Calu3 (cell line): ENCODE data around the gene MRM1. TPM values are rescaled to one million over a fixed set of nuclear protein-coding genes. Genes with fewer than 3 reads are reported as not detected.

Experiments used
- BruUV-seq: library from RNA; stranded (reverse); fragments of 400-500 nt; replicated peaks from 2 replicates; lab custom pipeline; 2021; lab: Mats Ljungman, UMichigan
- CTCF ChIA-PET: fragments of 300-600 bp; sonication (Branson Sonifier 250); formaldehyde crosslinking; loops from one replicate; lab custom pipeline; 2022; ENCODE audit warnings: antibody characterized with exemption; lab: Charles Lee
- DNase-seq: peaks from one replicate; pipeline ENCODE4 v3.0.0; 2022
- H3K27ac Mint-ChIP-seq: one replicate; pipeline ENCODE4 v1.8.0; 2022; ENCODE audit warnings: mixed read lengths; ENCODE audit not compliant: unreplicated experiment
- H3K27me3 Mint-ChIP-seq: one replicate; pipeline ENCODE4 v1.8.0; 2022; ENCODE audit warnings: mixed read lengths; ENCODE audit not compliant: unreplicated experiment
- H3K36me3 Mint-ChIP-seq: one replicate; pipeline ENCODE4 v1.8.0; 2022; ENCODE audit warnings: mild to moderate bottlenecking, moderate library complexity, mixed read lengths; ENCODE audit not compliant: insufficient read depth, unreplicated experiment
- H3K4me1 Mint-ChIP-seq: one replicate; pipeline ENCODE4 v1.8.0; 2022; ENCODE audit warnings: mild to moderate bottlenecking, low read depth, mixed read lengths; ENCODE audit not compliant: unreplicated experiment
- H3K4me3 Mint-ChIP-seq: one replicate; pipeline ENCODE4 v1.8.0; 2022; ENCODE audit warnings: mild to moderate bottlenecking, low read depth, moderate library complexity, mixed read lengths; ENCODE audit not compliant: unreplicated experiment
- H3K9me3 Mint-ChIP-seq: one replicate; pipeline ENCODE4 v1.8.0; 2022; ENCODE audit warnings: low read depth, mixed read lengths; ENCODE audit not compliant: unreplicated experiment
- CTCF ChIP-seq: fragments of 200-600 bp; IDR thresholded peaks from one replicate; pipeline ENCODE4 v1.8.0; 2022; ENCODE audit warnings: antibody characterized with exemption; ENCODE audit not compliant: unreplicated experiment
- intact Hi-C: fragments of 100-400 bp; cut with micrococcal nuclease; formaldehyde crosslinking; loops from one replicate; pipeline ENCODE4 v1.10.0; 2022; ENCODE audit not compliant: unreplicated experiment
- total RNA-seq: library from RNA; stranded (reverse); gene quantifications from 2 replicates; pipeline ENCODE4 v1.2.3, GENCODE V29; 2022

The MRM1 gene
- total RNA-seq, 1 experiment from 2014 or later = 43.5 TPM

DNA sequence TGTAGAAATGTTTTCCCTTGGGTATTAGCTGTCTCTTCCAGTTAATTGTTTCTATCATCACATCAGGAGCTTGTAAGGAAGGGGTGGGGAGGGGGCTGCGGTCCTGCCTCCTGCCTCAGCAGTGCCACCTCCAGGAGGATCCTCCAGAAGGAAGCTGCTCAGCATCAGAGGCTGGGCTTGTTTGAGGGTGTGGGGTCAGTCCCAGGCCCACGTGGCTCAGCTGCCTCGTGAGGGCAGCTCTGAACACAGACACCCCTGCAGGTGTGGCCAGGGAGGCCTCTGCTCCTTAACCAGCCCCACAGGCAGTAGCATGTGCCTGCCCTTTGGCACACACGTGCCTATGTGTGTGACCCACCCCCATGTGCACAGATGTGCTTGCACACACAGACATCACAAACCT, 46.3 kb downstream of the MRM1 start:
- DNase-seq = peak; percentile 41
- H3K36me3 Mint-ChIP-seq = no peaks in the 10 kb centered on the region
- peak; percentile 29 for TF ChIP-seq CTCF
- no TSS peak for BruUV-seq
- intact Hi-C loops = no loop called here
- no peak overlapping the region for H3K27ac Mint-ChIP-seq
- peaks cover 100% of the 10 kb centered on the region for H3K27me3 Mint-ChIP-seq
- no peaks in the 10 kb centered on the region for H3K9me3 Mint-ChIP-seq
- CTCF ChIA-PET = interaction anchor here (0.7 to 1.6 kb wide), 7 partner anchors 9 to 302 kb away, joined by 3 to 5 read pairs (median 3); partner anchors contain the start of genes AATF and MRM1
- H3K4me1 Mint-ChIP-seq = peaks cover 15% of the 10 kb centered on the region
- no peak overlapping the region for H3K4me3 Mint-ChIP-seq

DNA sequence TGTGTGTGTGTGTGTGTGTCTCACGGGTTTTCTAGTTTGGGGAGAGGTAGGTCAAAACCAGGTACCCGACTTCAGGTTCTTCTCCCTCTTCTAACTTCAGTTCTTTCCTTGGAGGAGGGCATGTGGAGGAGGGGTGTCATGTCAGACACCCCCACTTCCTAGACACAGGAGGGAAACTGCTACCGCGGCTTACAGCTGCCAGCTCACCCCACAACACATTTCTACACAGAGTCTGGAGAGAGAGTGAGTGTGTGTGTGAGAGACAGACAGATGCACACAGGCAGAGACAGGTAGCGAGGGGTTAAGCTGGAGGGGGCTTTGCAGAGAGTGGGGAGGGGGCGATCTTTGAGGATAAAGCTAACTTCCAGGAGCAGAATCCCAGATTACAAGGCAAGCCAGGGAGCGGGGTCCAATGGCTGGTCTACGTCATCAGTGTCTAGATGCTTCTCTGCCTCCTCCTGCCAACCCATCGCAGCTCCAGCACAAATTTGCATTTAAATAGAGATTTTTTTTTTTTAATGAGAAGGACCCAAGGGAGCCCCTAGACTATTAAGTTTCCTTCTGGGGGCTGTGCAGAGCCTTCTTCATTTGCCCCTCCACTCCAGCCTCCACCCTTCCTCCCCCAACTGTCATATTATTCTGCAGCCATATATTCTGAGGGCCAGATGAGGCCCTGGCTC, 48.9 kb downstream of the MRM1 start:
- peaks cover 85% of the 10 kb centered on the region for H3K27me3 Mint-ChIP-seq
- BruUV-seq = no TSS peak
- CTCF ChIA-PET = interaction anchor here (1.6 to 2.1 kb wide), 2 partner anchors 21 to 34 kb away, joined by 4 to 6 read pairs; no protein-coding TSS in a partner anchor
- no peak overlapping the region for H3K27ac Mint-ChIP-seq
- no peak overlapping the region for H3K4me3 Mint-ChIP-seq
- peaks cover 23% of the 10 kb centered on the region for H3K4me1 Mint-ChIP-seq
- intact Hi-C loops = loop anchor here (10.0 kb wide), 1 partner anchor 135 kb away; no protein-coding TSS in a partner anchor
- TF ChIP-seq CTCF = no peak
- no peaks in the 10 kb centered on the region for H3K36me3 Mint-ChIP-seq
- no peak for DNase-seq
- H3K9me3 Mint-ChIP-seq = no peaks in the 10 kb centered on the region

DNA sequence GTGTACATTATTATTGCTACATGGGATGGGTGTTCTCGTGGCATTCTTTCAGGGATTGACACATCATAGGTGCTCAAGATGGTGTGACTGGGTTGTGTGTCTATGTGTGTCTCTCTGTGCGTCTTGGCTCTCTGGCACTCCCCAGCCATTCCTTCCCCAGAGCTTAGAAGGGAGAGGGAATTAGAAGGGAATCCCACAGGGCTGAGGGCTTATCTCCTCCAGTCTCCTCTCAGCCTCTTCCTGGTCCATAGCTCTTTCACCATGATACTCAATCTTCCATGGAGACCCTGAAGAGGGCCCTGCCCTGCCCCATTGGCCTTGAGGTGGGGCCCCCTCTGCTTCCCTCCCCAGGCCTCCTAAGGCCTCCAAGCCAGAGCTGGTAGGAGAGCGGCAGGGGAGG, 52.0 kb downstream of the MRM1 start:
- Mint-ChIP-seq H3K9me3 (no peaks in the 10 kb centered on the region), H3K4me1 (peaks cover 23% of the 10 kb centered on the region), H3K27ac (no peak overlapping the region), H3K27me3 (peaks cover 84% of the 10 kb centered on the region), H3K36me3 (no peaks in the 10 kb centered on the region), H3K4me3 (no peak overlapping the region)
- TF ChIP-seq CTCF = no peak
- BruUV-seq = no TSS peak
- CTCF ChIA-PET = interaction anchor here (0.6 to 1.7 kb wide), 3 partner anchors 12 to 131 kb away, joined by 3 to 5 read pairs (median 3); no protein-coding TSS in a partner anchor
- intact Hi-C loops = loop anchor here (10.0 kb wide), 1 partner anchor 131 kb away; no protein-coding TSS in a partner anchor
- no peak for DNase-seq

GRCh38 chr17:36653856-36654255, 52.5 kb downstream of the MRM1 start:
- no peak for DNase-seq
- CTCF ChIA-PET = interaction anchor here (0.6 to 1.7 kb wide), 4 partner anchors 12 to 1105 kb away, joined by 3 to 4 read pairs (median 4); no protein-coding TSS in a partner anchor
- Mint-ChIP-seq H3K4me1 (peaks cover 23% of the 10 kb centered on the region), H3K9me3 (no peaks in the 10 kb centered on the region), H3K27ac (no peak overlapping the region), H3K36me3 (no peaks in the 10 kb centered on the region), H3K27me3 (peaks cover 84% of the 10 kb centered on the region), H3K4me3 (no peak overlapping the region)
- intact Hi-C loops = loop anchor here (10.0 kb wide), 1 partner anchor 131 kb away; no protein-coding TSS in a partner anchor
- no TSS peak for BruUV-seq
- TF ChIP-seq CTCF = no peak
